Tibial nerve (tissue), 4 donors: Measurements from ENCODE around the gene ATP1A4. TPM values are rescaled to one million over a fixed set of nuclear protein-coding genes. Genes with fewer than 3 reads are reported as not detected.

Source experiments
- DNase-seq, 2 donors: peaks; one replicate each; pipeline ENCODE4 v3.0.0-alpha.2; 2019; ENCODE audit warnings: low spot score in 2 of 2
- H3K27ac ChIP-seq, 4 donors: fragments of 200-600 bp; sonication (generic) in 3 of 4; one replicate each; pipeline ENCODE4 v1.5.1; 2017 to 2019; ENCODE audit warnings: mild to moderate bottlenecking in 1 of 4
- H3K27me3 ChIP-seq, 2 donors: fragments of 200-600 bp; sonication (generic) in 1 of 2; one replicate each; pipeline versions ENCODE4 v1.5.1 to v1.6.0; 2017 to 2019
- H3K36me3 ChIP-seq, 3 donors: fragments of 200-600 bp; sonication (generic); one replicate each; pipeline ENCODE4 v1.5.1; 2018 to 2019
- H3K4me1 ChIP-seq, 4 donors: fragments of 200-600 bp; sonication (generic) in 3 of 4; one replicate each; pipeline ENCODE4 v1.5.1; 2017 to 2019
- H3K4me3 ChIP-seq, 4 donors: fragments of 200-600 bp; sonication (generic) in 3 of 4; one replicate each; pipeline ENCODE4 v1.5.1; 2017 to 2019; ENCODE audit warnings: mild to moderate bottlenecking in 1 of 4, moderate library complexity in 1 of 4
- H3K9me3 ChIP-seq, 4 donors: fragments of 200-600 bp; sonication (generic) in 3 of 4; one replicate each; pipeline ENCODE4 v1.5.1; 2017 to 2019
- CTCF ChIP-seq, 5 experiments: fragments of 200-600 bp in 3 of 5; fragments of 450-650 bp in 2 of 5; sonication (generic) in 3 of 5; IDR thresholded peaks; one replicate each; pipeline ENCODE4 v1.5.1; 2016 to 2019; ENCODE audit warnings: antibody characterized with exemption in 5 of 5, mild to moderate bottlenecking in 3 of 5, moderate library complexity in 2 of 5
- EP300 ChIP-seq, 2 donors: sonication (generic); formaldehyde crosslinking; IDR thresholded peaks; one replicate each; pipeline ENCODE4 v1.6.1; 2017; ENCODE audit warnings: antibody characterized with exemption in 2 of 2, mild to moderate bottlenecking in 1 of 2
- POLR2A ChIP-seq, 2 donors: fragments of 450-650 bp; IDR thresholded peaks; one replicate each; pipeline ENCODE4 v1.6.1; 2017; ENCODE audit warnings: antibody characterized with exemption in 2 of 2, mild to moderate bottlenecking in 2 of 2, moderate library complexity in 2 of 2
- WGBS, 2 donors: methylation state at CpG; one replicate each; pipeline ENCODE4 v1.1.5; 2018; 5-methylcytosine and 5-hydroxymethylcytosine counted together
- total RNA-seq, 4 donors: library from RNA; depleted of rRNA; stranded (reverse); fragments of >200 nt; gene quantifications; one replicate each; pipeline ENCODE4 v1.1.0, GENCODE V29; 2016

The ATP1A4 gene
- total RNA-seq, 4 donors from 2014 or later: 0.90 to 5.0 (median 2.1) TPM

DNA sequence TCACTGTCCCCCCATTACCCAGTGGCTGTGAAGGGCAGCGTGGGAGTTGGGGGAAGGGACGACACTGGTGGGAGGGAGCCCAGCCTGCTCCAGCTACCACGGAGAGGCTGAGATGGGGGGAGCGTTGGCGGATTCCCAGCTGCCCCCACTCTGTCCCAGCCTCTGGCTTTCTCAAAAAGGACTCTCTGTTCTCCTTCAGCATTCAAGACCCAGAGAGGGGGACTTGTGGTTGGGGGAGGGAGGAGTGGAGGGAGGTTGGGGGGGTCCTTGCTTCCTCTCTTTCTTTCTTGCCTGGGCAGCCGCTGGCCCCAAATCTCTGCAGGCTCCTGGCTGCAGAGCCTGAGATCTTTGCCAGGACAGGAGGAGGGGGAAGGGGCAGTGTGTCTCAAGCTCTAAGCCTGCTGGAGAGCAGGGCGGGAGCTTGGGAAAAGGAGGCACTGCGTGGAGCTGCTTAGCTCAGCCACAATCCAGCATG, 33.7 kb upstream of the ATP1A4 start:
- peaks cover 0 to 66% (median 17%) of the 10 kb centered on the region in 4 donors for H3K4me1 ChIP-seq

GRCh38 chr1:160118928-160119327, 32.5 kb upstream of the ATP1A4 start:
- peaks cover 0 to 20% (median 0%) of the 10 kb centered on the region in 3 donors for H3K36me3 ChIP-seq
- no peaks in the 10 kb centered on the region for H3K9me3 ChIP-seq
- WGBS, 2 donors: 79 to 81% methylated on average over 3 of the region's 3 CpGs
- no peaks in the 10 kb centered on the region for H3K27me3 ChIP-seq
- no peak for DNase-seq
- H3K4me1 ChIP-seq: peaks cover 0 to 67% (median 20%) of the 10 kb centered on the region in 4 donors
- TF ChIP-seq POLR2A (IDR thresholded peaks at IDR 0.05) (no peak), CTCF (IDR thresholded peaks at IDR 0.05) (no peak), EP300 (IDR thresholded peaks at IDR 0.05) (no peak)
- H3K4me3 ChIP-seq: peak overlapping the region in 1 of 4 donors; percentile 58
- peak overlapping the region in 3 of 4 donors; percentile 47 to 94 (median 84) for H3K27ac ChIP-seq

More for the DNA sequence above, 33.7 kb upstream of the ATP1A4 start:
- peak overlapping the region; percentile 47 to 94 (median 80) for H3K27ac ChIP-seq
- TF ChIP-seq POLR2A (IDR thresholded peaks at IDR 0.05) (no peak), EP300 (IDR thresholded peaks at IDR 0.05) (peak in 1 of 2 donors; percentile 85)
- no peaks in the 10 kb centered on the region for H3K27me3 ChIP-seq
- WGBS, 2 donors: 19 to 22% methylated on average over 7 to 8 of the region's 8 CpGs
- no peaks in the 10 kb centered on the region for H3K9me3 ChIP-seq
- peak; percentile 35 to 41 for DNase-seq
- peaks cover 0 to 11% (median 0%) of the 10 kb centered on the region in 3 donors for H3K36me3 ChIP-seq
- H3K4me3 ChIP-seq: peak overlapping the region; percentile 36 to 58 (median 40)

GRCh38 chr1:160120797-160121196, 30.6 kb upstream of the ATP1A4 start:
- no peaks in the 10 kb centered on the region for H3K9me3 ChIP-seq
- H3K27me3 ChIP-seq: no peaks in the 10 kb centered on the region
- H3K36me3 ChIP-seq: peaks cover 0 to 33% (median 0%) of the 10 kb centered on the region in 3 donors
- peak overlapping the region; percentile 28 to 94 (median 57) for H3K27ac ChIP-seq
- 73% methylated on average over 5 of the region's 5 CpGs for WGBS, 2 donors
- no peak for DNase-seq
- H3K4me1 ChIP-seq: peaks cover 0 to 69% (median 29%) of the 10 kb centered on the region in 4 donors
- TF ChIP-seq POLR2A (IDR thresholded peaks at IDR 0.05): no peak
- TF ChIP-seq EP300 (IDR thresholded peaks at IDR 0.05): no peak
- no peak for TF ChIP-seq CTCF (IDR thresholded peaks at IDR 0.05)
- H3K4me3 ChIP-seq: no peak overlapping the region

- DNase-seq: no peak
- no peaks in the 10 kb centered on the region for H3K27me3 ChIP-seq
- no peak overlapping the region for H3K4me3 ChIP-seq
- H3K9me3 ChIP-seq: no peaks in the 10 kb centered on the region
- peak overlapping the region in 3 of 4 donors; percentile 0 to 94 (median 84) for H3K27ac ChIP-seq
- H3K36me3 ChIP-seq: peaks cover 0 to 37% (median 0%) of the 10 kb centered on the region in 3 donors
- H3K4me1 ChIP-seq: peaks cover 0 to 75% (median 29%) of the 10 kb centered on the region in 4 donors
- TF ChIP-seq POLR2A (IDR thresholded peaks at IDR 0.05) (no peak), CTCF (IDR thresholded peaks at IDR 0.05) (no peak), EP300 (IDR thresholded peaks at IDR 0.05) (no peak)
- 86 to 100% methylated on average over 1 of the region's 1 CpG for WGBS, 2 donors
Measured at GRCh38 chr1:160121388-160121787, 30.0 kb upstream of the ATP1A4 start.

- TF ChIP-seq EP300 (IDR thresholded peaks at IDR 0.05) (peak in 1 of 2 donors; percentile 6), POLR2A (IDR thresholded peaks at IDR 0.05) (no peak), CTCF (IDR thresholded peaks at IDR 0.05) (no peak)
- DNase-seq: no peak
- Histone ChIP-seq H3K36me3 (peaks cover 0 to 41% (median 0%) of the 10 kb centered on the region in 3 donors), H3K9me3 (no peaks in the 10 kb centered on the region), H3K27ac (peak overlapping the region in 2 of 4 donors; percentile 68 to 76), H3K4me3 (no peak overlapping the region), H3K27me3 (no peaks in the 10 kb centered on the region), H3K4me1 (peaks cover 0 to 84% (median 29%) of the 10 kb centered on the region in 4 donors)
- 66 to 76% methylated on average over 8 to 16 of the region's 16 CpGs for WGBS, 2 donors
Measured at GRCh38 chr1:160122978-160123495, 28.4 kb upstream of the ATP1A4 start.
